Neural progenitor cell (in vitro differentiated cells): ENCODE data around the gene INTS11. TPM values are rescaled to one million over a fixed set of nuclear protein-coding genes. Genes with fewer than 3 reads are reported as not detected.
A peak's percentile ranks its signal among the peaks of the same experiment; 100 is the strongest.

Experiments
- DNase-seq: peaks from one replicate; pipeline ENCODE4 v3.0.0-alpha.2; 2016; ENCODE audit warnings: low spot score
- H2AFZ ChIP-seq: fragments of 200-600 bp; sonication (generic); replicated peaks from 2 replicates; pipeline ENCODE4 v1.6.1; 2016; ENCODE audit warnings: antibody characterized with exemption
- H3F3A ChIP-seq: fragments of 200-600 bp; sonication (generic); 2 replicates; pipeline ENCODE4 v1.6.1; 2016; ENCODE audit warnings: antibody characterized with exemption, low read depth
- H3K27ac ChIP-seq: fragments of 200-600 bp; sonication (generic); 2 replicates; pipeline ENCODE4 v1.5.1; 2016; ENCODE audit warnings: mild to moderate bottlenecking
- H3K27me3 ChIP-seq: fragments of 200-600 bp; sonication (generic); 2 replicates; pipeline ENCODE4 v1.6.1; 2016; ENCODE audit warnings: mild to moderate bottlenecking, moderate library complexity
- H3K36me3 ChIP-seq: fragments of 200-600 bp; sonication (generic); 2 replicates; pipeline ENCODE4 v1.5.1; 2016
- H3K4me1 ChIP-seq: fragments of 200-600 bp; sonication (generic); 2 replicates; pipeline ENCODE4 v1.6.1; 2016; ENCODE audit warnings: mixed run types
- H3K4me2 ChIP-seq: fragments of 200-600 bp; sonication (generic); 2 replicates; pipeline ENCODE4 v1.6.1; 2016
- H3K4me3 ChIP-seq: fragments of 200-600 bp; sonication (generic); 2 replicates; pipeline ENCODE4 v1.5.1; 2016
- H3K79me2 ChIP-seq: fragments of 200-600 bp; sonication (generic); 2 replicates; pipeline ENCODE4 v1.6.1; 2016; ENCODE audit warnings: low read depth
- H3K9ac ChIP-seq: fragments of 200-600 bp; sonication (generic); 2 replicates; pipeline ENCODE4 v1.6.1; 2016
- H3K9me3 ChIP-seq: fragments of 200-600 bp; sonication (generic); 2 replicates; pipeline ENCODE4 v1.5.1; 2016; ENCODE audit warnings: low read depth
- H4K20me1 ChIP-seq: fragments of 200-600 bp; sonication (generic); 2 replicates; pipeline ENCODE4 v1.6.1; 2016; ENCODE audit warnings: low read depth
- H3K27ac Mint-ChIP-seq: 3 replicates; pipeline ENCODE4 v1.8.0; 2021; ENCODE audit warnings: mixed read lengths
- H3K27me3 Mint-ChIP-seq: 2 replicates; pipeline ENCODE4 v1.8.0; 2022; ENCODE audit warnings: low read depth, mild to moderate bottlenecking, inconsistent platforms, moderate library complexity, mixed read lengths; ENCODE audit not compliant: insufficient read depth
- H3K36me3 Mint-ChIP-seq: 3 replicates; pipeline ENCODE4 v1.8.0; 2021; ENCODE audit warnings: mixed read lengths
- H3K4me1 Mint-ChIP-seq: 3 replicates; pipeline ENCODE4 v1.8.0; 2021; ENCODE audit warnings: mixed read lengths
- H3K4me3 Mint-ChIP-seq: 3 replicates; pipeline ENCODE4 v1.8.0; 2021; ENCODE audit warnings: mild to moderate bottlenecking, moderate library complexity, mixed read lengths
- H3K9me3 Mint-ChIP-seq: 3 replicates; pipeline ENCODE4 v1.8.0; 2020; ENCODE audit warnings: mixed read lengths
- EZH2 ChIP-seq: fragments of 200-600 bp; sonication (generic); IDR thresholded peaks from 2 replicates; pipeline ENCODE4 v1.6.1; 2017; ENCODE audit warnings: antibody characterized with exemption, mild to moderate bottlenecking, moderate library complexity
- EZH2phosphoT487 ChIP-seq: fragments of 200-600 bp; sonication (generic); IDR thresholded peaks from 2 replicates; pipeline ENCODE4 v1.6.1; 2017; ENCODE audit warnings: antibody characterized with exemption
- total RNA-seq: library from RNA; depleted of rRNA; stranded (reverse); fragments of >200 nt; gene quantifications from 2 replicates; pipeline ENCODE4 v1.2.3, GENCODE V29; 2015; ENCODE audit warnings: low replicate concordance
- TF ChIP-seq, protein P1 (sequence below): fragments of 200-600 bp; sonication (generic); IDR thresholded peaks from 2 replicates; pipeline ENCODE4 v1.5.1; 2017; ENCODE audit warnings: antibody characterized with exemption, mild to moderate bottlenecking

Gene INTS11
- total RNA-seq, 1 donor from 2014 or later: 62.4 TPM

DNA sequence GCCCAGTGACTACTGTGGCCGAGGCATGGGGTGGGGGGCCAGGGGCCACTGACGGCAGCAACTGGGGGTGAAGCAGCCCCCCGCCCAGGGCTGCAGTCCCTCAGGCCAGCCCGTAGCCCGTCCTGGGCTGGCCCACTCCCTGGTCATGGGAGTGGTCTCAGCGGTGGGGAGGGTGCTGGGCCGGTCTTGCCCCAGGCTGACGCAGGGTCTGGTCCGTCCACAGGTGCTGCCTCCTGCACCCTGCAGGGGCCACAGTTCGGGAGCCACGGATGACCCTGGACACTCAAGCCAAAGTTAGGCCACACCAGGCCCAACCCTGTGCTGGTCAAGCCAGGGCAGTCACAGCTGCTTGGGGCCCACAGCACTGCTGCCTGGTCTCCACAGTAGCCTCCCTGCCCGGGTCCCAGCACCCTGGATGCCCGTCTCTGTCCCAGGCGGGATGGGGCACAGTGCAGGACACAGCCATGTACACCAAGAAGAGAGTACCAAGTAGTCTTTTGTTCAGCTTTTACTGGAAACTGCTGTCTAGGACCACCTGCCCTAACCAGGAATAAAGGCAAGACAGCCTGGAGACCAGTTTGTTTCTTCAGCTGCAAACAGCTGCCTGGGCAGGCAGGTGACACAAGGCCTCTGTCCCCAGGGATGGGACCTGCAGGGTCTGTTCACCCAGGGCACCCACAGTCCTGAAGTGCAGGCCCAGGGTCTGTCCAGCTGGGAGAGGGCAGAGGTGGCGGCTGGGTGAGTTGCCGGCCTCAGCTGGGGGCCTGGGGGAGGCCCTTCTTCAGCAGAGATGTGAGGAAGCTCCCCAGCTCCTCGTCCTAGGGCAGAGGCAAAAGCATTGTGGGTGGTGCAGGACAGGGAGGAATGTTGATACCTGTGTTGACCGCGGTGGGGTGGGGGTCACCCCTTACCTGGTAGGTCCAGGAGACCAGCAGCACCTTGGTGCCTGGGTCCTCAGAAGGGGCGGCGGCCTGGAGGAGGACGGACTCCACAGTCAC is 13.1 kb downstream of the INTS11 start:
- peaks cover 14% of the 10 kb centered on the region for H3K4me1 Mint-ChIP-seq
- no peaks in the 10 kb centered on the region for H3K9me3 Mint-ChIP-seq
- peaks cover 4% of the 10 kb centered on the region for H3K36me3 Mint-ChIP-seq
- Histone ChIP-seq H3K79me2 (peaks cover 12% of the 10 kb centered on the region), H3K9me3 (no peaks in the 10 kb centered on the region), H3K4me3 (no peak overlapping the region), H3F3A (peaks cover 20% of the 10 kb centered on the region), H3K4me2 (no peak overlapping the region), H3K4me1 (peaks cover 26% of the 10 kb centered on the region), H2AFZ (no peak overlapping the region), H3K27ac (no peak overlapping the region), H3K36me3 (no peaks in the 10 kb centered on the region), H3K27me3 (peaks cover 10% of the 10 kb centered on the region), H3K9ac (no peak overlapping the region), H4K20me1 (peaks cover 55% of the 10 kb centered on the region)
- no peak for DNase-seq
- no peak overlapping the region for H3K27ac Mint-ChIP-seq
- TF ChIP-seq, protein P1, sequence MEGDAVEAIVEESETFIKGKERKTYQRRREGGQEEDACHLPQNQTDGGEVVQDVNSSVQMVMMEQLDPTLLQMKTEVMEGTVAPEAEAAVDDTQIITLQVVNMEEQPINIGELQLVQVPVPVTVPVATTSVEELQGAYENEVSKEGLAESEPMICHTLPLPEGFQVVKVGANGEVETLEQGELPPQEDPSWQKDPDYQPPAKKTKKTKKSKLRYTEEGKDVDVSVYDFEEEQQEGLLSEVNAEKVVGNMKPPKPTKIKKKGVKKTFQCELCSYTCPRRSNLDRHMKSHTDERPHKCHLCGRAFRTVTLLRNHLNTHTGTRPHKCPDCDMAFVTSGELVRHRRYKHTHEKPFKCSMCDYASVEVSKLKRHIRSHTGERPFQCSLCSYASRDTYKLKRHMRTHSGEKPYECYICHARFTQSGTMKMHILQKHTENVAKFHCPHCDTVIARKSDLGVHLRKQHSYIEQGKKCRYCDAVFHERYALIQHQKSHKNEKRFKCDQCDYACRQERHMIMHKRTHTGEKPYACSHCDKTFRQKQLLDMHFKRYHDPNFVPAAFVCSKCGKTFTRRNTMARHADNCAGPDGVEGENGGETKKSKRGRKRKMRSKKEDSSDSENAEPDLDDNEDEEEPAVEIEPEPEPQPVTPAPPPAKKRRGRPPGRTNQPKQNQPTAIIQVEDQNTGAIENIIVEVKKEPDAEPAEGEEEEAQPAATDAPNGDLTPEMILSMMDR: no peak
- TF ChIP-seq EZH2phosphoT487 (no peak), EZH2 (no peak)
- H3K4me3 Mint-ChIP-seq: no peak overlapping the region
- peaks cover 6% of the 10 kb centered on the region for H3K27me3 Mint-ChIP-seq

DNA sequence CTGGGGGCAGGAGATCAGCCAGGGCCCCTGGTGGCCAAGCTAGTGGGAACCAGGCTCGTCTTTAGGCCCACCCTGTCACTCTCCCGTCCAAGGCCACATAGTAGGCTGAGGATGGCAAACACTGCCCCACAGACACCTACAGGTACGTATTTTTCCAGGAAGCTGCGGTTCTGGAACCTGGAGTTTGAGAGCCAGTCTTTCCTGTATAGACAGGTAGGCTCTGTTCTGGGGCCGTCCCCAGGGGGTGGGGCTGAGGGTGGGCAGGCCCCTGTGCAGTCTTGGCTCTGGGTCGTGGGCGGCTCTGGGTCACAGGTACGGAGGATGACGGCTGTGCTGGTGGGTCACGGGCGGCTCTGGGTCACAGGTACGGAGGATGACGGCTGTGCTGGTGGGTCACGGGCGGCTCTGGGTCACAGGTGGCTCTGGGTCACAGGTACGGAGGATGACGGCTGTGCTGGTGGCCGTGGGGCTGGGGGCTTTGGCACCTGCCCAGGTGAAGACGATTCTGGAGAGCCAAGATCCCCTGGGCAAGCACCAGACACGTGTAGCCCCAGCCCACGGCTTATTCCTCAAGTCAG is 13.9 kb downstream of the INTS11 start:
- H3K27ac ChIP-seq: no peak overlapping the region
- no peak for DNase-seq
- H3K27me3 ChIP-seq: peaks cover 10% of the 10 kb centered on the region
- no peak for TF ChIP-seq EZH2
- no peak for TF ChIP-seq EZH2phosphoT487
- TF ChIP-seq, protein P1: no peak
- no peak overlapping the region for H3K4me3 ChIP-seq
- H3K4me1 Mint-ChIP-seq: peaks cover 14% of the 10 kb centered on the region
- H3K36me3 Mint-ChIP-seq: peaks cover 2% of the 10 kb centered on the region
- H3K4me1 ChIP-seq: peaks cover 25% of the 10 kb centered on the region
- no peak overlapping the region for H2AFZ ChIP-seq
- peaks cover 52% of the 10 kb centered on the region for H4K20me1 ChIP-seq
- peaks cover 4% of the 10 kb centered on the region for H3K27me3 Mint-ChIP-seq
- peak overlapping the region; percentile 74 for H3K4me3 Mint-ChIP-seq
- H3K36me3 ChIP-seq: no peaks in the 10 kb centered on the region
- H3K9me3 ChIP-seq: no peaks in the 10 kb centered on the region
- H3F3A ChIP-seq: peaks cover 13% of the 10 kb centered on the region
- no peak overlapping the region for H3K9ac ChIP-seq
- H3K9me3 Mint-ChIP-seq: no peaks in the 10 kb centered on the region
- H3K79me2 ChIP-seq: peaks cover 5% of the 10 kb centered on the region
- H3K27ac Mint-ChIP-seq: no peak overlapping the region
- no peak overlapping the region for H3K4me2 ChIP-seq

DNA sequence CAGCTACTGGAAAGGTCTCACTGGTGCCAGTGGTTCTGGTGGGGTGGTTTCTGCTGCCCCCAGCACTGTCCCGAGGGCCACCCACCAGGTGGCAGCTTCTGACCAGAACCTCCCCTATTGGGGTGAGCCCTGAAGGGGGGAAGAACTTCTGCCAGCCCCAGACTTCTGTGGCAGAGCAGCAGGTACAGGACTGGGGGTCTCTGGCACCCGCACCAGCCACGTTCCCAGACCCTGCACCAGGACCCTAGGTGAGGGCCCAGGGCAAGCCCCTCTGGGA is 14.4 kb downstream of the INTS11 start:
- TF ChIP-seq EZH2phosphoT487 (no peak), EZH2 (no peak)
- TF ChIP-seq, protein P1: no peak
- H3K9ac ChIP-seq: no peak overlapping the region
- Mint-ChIP-seq H3K9me3 (no peaks in the 10 kb centered on the region), H3K36me3 (peaks cover 2% of the 10 kb centered on the region), H3K27ac (no peak overlapping the region), H3K4me3 (no peak overlapping the region), H3K4me1 (peaks cover 15% of the 10 kb centered on the region), H3K27me3 (peaks cover 4% of the 10 kb centered on the region)
- no peak overlapping the region for H3K4me3 ChIP-seq
- H3K27me3 ChIP-seq: peaks cover 10% of the 10 kb centered on the region
- H3K36me3 ChIP-seq: no peaks in the 10 kb centered on the region
- no peak overlapping the region for H3K4me2 ChIP-seq
- H3F3A ChIP-seq: peaks cover 18% of the 10 kb centered on the region
- peaks cover 29% of the 10 kb centered on the region for H3K4me1 ChIP-seq
- H2AFZ ChIP-seq: no peak overlapping the region
- no peaks in the 10 kb centered on the region for H3K9me3 ChIP-seq
- H3K79me2 ChIP-seq: peaks cover 5% of the 10 kb centered on the region
- H3K27ac ChIP-seq: no peak overlapping the region
- no peak for DNase-seq
- peaks cover 48% of the 10 kb centered on the region for H4K20me1 ChIP-seq
